GM19455 (cell line): ENCODE results near the gene ITLN2.
"Not testable (repeated sequence)": the region's sequence is repeated elsewhere in the genome, so short reads cannot be mapped to it uniquely, and the experiment has no call there.

Source experiments
- ATAC-seq: cut with Tn5 transposase; IDR thresholded peaks from one replicate; pipeline ENCODE4 v1.9.1; 2021; ENCODE audit not compliant: unreplicated experiment

The ITLN2 gene

DNA sequence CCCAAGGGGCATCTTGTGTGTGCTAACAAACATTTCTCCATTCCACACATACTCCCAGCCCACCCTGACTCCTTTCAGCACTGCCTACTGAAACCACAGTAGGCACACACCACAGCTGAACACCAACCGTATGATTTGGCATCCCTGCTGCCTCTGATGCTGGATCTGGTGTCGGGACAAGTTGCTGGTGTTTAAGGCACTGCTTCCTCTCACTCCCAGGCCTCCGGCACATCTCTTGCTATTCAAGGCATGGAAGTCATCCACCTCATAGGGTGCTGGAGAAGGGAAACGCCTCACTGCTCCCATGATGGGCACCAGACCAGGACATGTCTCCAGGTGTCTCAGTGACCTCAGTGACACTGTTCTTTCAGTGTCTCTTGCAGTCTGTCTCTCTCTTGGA is 2.4 kb upstream of the ITLN2 start:
- no peak for ATAC-seq

DNA sequence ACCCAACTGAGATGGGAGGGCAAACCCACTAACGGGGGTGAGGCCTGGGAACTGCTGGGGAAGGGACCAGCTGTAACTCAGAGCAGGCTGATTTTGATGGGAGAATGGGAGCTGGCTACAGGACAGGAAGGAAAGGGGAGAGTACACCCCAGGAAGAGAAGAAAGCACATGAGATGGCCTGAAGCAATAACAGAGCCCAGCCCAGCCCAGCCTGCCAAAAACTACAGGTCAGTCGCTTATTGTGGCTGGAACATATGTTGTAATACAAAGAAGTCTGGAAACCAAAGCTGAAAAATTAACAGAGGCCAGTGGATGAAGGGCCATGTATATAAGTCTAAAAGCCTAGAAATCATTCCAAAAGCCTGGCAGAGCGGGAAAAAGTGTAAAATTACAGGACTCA is 1.6 kb downstream of the ITLN2 start:
- no peak for ATAC-seq

DNA sequence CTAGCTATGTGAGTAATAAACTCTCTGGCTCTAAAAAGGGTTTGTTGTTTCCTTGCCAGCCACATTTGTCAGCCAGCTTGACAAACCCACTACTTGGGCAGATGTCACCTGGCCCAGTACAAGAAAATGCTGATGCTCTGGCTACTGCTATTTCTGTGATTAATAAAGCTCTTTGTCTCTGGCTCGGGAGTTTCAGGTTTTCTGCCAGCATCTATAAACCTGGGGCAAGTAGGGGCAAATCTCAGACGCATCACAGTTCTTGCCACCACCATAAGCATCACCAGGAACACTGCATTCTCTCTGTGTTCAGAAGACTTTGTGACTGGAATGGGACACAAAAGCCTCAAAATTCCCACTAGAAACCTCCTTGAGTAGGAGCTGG is 2.5 kb downstream of the ITLN2 start:
- no peak for ATAC-seq

DNA sequence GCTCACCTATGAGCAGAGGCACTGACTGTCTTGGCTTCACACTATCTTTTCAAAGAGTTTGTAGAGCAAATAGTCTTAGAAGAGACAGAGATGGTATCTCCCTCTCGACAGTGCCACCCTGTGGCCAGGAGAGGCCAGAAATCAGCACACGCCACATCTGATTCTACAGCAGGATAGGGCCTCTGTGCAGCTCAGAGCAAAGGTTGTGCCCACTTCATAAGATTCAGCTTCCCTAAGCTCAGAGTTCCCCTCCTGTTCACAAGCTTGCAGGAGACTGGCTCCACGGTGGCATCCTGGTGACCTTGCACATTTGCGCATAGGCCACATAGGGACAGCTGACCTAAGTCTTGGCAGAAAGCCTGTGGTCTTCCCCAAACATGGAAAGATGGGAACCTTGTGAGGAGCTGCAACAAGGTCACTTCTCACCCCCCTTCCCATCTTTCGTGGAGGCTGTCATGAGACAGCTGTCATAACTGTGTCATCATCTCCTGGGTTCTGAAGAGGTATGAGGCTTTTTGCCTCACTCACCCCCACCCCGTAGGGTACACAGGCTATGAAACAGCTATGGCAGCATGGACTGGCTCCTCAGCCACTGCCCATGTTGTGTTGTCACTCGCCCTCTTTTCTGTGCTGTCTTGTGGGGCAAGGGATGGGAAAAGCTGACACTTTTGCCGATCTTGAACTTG is 3.0 kb downstream of the ITLN2 start:
- ATAC-seq = no peak

DNA sequence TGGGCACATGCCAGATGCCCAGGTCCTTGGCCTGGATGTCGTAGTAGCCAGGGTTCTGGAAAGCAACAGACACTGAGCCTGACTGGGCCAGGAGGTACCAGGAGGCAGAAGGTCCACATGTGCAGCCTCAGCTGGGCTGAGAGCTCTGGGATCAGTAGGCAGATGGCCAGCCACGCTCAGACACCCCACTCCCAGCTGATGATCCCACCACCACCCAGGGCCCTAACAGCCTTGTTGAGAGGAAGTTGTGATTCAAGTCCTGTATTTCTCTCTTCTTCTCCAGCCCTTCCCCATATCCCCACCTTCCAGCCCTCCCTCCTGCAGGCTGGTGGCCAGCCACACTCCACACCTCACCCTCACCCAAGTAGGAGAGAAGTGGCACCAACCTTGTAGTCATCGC is 4.0 kb downstream of the ITLN2 start:
- no peak for ATAC-seq

DNA sequence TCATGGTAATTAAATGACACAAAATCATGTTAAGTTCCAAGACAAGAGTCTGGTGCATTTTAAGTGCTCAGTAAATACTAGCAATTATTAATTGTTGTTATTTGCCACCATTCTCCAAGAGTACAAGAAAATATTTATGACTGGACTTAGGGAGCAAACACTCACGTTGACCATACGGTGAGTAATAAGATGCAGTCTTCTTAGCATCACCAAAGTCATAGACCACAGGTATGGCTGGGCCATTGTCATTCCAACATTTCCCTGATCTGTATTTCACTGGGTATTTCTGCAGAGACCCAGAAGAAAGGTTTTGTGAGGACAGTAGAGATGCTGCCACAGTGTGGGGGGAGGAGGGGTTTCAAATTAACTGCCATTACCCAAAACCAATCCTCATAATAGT is 4.7 kb downstream of the ITLN2 start:
- ATAC-seq = no peak

DNA sequence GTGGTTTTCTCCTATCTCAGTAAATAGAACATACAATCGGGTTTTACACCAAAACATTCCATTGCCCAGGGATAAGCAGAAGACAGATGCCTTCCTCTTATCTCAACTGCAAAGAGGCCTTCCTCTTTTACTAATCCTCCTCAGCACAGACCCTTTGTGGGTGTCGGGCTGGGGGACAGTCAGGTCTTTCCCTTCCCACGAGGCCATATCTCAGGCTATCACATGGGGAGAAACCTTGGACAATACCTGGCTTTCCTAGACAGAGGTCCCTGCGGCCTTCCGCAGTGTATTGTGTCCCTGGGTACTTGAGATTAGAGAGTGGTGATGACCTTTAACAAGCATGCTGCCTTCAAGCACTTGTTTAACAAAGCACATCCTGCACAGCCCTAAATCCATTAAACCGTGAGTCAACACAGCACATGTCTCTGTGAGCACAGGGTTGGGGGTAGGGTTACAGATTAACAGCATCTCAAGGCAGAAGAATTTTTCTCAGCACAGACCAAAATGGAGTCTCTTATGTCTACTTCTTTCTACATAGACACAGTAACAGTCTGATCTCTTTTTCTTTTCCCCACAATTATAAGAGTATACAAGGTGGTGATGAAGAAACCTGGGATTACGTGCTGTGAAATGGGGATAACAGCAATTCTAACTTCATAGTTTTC is 5.3 kb downstream of the ITLN2 start:
- not testable (repeated sequence) for ATAC-seq

DNA sequence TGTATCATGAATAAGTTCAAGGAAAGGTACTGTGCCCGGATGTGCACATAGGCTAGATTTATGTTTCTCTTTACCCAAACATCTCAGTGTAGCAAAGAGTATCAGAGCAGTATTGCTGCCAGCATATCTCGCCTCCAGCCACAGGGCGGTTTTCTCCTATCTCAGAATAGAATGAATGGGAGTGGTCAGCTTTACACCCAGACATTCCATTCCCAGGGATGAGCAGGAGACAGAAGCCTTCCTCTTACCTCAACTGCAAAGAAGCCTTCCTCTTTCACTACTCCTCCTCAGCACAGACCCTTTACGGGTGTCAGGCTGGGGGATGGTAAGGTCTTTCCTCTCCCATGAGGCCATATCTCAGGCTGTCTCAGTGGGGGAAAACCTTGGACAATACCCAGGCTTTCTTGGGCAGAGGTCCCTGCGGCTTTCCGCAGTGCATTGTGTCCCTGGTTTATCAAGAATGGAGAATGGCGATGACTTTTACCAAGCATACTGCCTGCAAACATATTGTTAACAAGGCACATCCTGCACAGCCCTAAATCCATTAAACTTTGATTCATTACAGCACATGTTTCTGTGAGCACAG is 7.3 kb downstream of the ITLN2 start:
- not testable (repeated sequence) for ATAC-seq

DNA sequence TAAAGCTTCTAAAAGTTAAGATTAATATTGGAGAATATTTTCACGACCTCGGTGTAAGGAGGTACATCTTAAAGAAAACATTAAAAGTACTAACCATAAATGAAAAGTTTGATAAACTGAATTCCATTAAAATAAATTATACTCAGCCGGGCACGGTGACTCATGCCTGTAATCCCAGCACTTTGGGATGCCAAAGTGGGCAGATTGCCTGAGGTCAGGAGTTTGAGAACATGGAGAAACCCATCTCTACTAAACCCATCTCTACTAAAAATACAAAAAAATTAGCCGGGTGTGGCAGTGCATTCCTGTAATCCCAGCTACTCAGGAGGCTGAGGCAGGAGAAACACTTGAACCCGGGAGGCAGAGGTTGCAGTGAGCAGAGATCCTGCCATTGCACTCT is 8.7 kb downstream of the ITLN2 start:
- not testable (repeated sequence) for ATAC-seq

DNA sequence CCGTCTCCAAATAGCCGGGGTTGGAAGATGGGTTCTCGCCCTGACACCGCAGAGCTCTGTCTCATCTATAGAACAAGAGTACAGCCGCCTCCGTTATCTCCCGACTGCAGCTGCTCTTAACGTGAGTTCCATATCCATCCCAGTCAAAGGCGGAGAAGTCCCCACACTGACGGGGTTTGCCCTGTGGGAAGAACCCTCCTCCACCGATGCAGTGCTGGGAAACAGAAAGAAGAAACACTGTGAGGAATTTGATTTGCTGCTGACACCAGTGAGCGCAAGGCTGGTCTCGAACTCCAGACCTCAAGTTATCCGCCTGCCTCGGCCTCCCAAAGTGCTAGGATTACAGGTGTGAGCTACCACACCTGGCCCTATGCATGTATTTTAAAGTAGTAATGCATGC is 9.5 kb downstream of the ITLN2 start:
- no peak for ATAC-seq

DNA sequence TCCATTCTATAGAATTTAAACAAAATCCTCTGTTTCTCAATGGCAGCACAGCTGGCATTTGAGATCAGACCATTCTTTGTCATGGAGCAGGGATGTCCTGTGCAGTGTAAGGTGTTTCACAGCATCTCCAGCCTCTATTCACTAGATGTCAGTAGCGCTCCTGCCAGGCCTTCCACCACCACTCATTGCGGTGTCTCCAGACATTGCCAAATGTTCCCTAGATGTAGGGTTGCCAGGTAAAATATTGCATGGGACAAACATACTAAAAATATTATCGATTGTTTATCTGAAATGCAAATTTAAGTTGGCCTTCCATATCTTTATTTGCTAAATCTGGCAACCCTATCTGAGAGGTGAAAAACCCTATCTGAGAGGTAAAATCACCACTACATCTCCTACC is 11.7 kb downstream of the ITLN2 start:
- no peak for ATAC-seq

DNA sequence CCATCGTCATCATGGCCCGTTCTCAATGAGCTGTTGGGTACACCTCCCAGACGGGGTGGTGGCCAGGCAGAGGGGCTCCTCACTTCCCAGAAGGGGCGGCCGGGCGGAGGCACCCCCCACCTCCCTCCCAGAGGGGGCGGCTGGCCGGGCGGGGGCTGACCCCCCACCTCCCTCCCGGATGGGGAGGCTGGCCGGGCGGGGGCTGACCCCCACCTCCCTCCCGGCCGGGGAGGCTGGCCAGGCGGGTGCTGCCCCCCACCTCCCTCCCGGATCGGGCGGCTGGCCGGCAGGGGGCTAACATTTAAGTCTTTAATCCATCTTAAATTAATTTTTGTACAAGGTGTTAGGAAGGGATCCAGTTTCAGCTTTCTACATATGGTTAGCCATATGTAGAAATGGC is 17.9 kb downstream of the ITLN2 start:
- ATAC-seq = not testable (repeated sequence)

DNA sequence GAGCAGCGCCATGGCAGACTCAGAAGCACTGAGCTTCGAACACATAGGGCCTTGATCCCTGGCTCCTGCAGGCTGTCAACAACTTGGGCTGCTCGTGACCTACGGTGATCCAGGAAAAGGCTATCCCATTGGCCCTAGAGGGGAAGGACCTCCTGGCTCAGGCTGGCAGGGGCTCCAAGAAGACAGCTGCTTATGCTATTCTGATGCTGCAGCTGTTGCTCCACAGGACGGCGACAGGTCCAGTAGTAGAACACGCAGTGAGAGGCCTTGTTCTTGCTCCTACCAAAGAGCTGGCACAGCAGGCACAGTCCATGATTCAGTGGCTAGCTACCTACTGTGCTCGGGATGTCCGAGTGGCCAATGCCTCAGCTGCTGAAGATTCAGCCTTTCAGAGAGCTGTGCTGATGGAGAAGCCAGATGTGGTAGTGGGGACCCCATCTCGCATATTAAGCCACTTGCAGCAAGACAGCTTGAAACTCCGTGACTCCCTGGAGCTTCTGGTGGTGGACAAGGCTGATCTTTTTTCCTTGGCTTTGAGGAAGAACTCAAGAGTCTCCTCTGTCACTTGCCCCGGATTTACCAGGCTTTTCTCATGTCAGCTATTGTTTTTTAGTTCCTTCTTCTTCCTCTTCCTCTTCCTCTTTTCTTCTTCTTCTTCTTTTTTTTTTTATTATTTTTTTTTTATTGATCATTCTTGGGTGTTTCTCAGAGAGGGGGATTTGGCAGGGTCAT is 18.9 kb downstream of the ITLN2 start:
- no peak for ATAC-seq

DNA sequence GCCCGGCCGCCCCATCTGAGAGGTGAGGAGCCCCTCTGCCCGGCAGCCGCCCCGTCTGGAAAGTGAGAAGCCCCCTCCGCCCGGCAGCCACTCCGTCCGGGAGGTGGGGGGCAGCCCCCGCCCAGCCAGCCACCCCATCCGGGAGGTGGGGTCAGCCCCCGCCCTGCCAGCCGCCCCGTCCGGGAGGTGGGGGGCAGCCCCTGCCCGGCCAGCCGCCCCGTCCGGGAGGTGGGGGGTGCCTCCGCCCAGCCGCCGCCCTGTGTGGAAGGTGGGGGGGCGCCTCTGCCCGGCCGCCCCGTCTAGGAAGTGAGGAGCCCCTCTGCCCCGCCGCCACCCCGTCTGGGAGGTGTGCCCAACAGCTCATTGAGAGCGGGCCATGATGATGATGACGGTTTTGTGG is 21.3 kb downstream of the ITLN2 start:
- not testable (repeated sequence) for ATAC-seq

DNA sequence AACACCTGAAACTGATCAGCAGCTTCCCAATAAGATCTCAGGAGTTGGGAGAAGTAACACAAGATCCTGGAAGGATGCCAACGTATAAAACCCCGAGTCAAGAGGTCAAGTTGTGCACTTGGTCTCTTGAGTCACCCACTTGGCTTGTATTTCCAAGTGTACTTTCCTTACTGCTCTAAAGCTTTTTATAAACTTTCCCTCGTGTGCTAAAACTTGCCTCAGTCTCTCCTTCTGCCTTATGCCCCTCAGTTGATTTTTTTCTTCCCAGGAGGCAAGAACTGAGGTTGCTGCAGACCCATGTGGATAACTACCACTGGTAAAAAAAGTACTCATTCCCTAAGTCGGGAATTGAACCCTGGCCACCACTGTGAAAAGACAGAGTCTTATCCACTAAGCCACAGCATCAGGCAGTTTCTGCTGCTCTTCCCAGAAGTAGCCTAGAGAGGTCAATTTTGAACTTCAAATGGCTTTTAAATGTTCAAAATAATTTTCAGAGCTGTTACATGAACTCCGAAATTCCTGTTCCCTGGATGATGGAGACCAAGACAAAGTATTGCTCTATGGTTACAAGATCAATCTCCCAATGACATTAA is 28.9 kb downstream of the ITLN2 start:
- no peak for ATAC-seq

DNA sequence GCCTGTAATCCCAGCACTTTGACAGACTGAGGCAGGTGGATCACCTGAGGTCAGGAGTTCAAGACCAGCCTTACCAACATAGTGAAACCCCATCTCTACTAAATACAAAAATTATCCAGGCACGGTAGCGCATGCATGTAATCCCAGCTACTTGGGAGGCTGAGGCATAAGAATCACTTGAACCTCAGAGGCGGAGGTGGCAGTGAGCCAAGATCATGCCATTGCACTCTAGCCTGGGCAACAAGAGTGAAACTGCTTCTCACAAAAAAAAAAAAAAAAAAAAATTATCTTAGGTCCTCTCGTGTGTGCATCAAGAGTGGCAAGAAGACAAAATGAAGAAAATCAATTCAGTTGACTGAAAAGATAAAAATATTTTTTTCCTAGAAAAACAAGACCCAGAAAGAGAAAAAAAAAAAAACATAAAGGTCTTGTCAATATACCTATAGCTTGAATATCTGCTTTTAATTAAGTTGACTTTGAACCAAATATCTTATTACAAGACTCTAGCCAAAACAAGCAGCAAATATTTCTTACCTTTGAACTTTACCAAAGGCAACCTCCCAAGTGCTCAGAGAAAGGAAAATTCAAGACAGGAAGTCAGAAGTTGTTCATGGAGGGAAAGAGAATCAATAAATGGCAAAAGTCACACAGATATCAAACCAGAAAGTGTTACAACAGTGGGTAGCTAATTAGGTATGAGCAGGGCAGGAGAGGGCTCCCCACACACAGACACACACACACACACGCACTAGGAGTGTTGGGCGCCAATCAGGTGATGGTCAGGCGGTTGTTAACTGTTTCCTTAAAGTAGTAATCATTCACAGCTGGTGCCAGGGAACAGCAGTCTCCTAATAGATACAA is 29.6 kb downstream of the ITLN2 start:
- ATAC-seq = no peak

DNA sequence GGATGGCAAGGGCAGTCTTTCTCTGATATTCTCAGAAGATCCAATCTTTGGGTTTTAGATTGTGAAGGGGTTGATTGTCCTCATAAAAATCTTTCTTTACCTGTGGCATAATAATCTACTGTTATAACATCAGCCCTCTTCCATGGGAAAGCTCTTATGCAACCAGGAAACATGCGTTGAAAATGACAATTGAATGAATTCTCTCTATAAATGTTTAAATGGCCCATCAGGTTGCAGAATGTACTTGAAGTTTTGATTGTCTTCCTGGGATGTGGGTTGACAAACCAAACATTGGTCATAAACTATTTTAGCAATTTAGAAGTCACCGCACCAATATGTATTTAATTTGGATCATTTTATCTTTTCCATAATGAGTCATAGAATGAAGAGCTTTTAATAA is 37.9 kb downstream of the ITLN2 start:
- ATAC-seq = no peak

DNA sequence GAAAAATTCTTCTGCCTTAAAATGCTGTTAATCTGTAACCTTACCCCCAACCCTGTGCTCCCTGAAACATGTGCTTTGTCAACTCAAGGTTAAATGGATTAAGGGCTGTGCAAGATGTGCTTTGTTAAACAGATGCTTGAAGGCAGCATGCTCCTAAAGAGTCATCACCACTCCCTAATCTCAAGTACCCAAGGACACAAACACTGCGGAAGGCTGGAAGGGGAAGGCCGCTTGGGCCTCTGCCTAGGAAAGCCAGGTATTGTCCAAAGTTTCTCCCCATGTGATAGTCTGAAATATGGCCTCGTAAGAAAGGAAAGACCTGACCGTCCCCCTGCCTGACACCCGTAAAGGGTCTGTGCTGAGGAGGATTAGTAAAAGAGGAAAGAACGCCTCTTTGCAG is 41.4 kb downstream of the ITLN2 start:
- not testable (repeated sequence) for ATAC-seq

DNA sequence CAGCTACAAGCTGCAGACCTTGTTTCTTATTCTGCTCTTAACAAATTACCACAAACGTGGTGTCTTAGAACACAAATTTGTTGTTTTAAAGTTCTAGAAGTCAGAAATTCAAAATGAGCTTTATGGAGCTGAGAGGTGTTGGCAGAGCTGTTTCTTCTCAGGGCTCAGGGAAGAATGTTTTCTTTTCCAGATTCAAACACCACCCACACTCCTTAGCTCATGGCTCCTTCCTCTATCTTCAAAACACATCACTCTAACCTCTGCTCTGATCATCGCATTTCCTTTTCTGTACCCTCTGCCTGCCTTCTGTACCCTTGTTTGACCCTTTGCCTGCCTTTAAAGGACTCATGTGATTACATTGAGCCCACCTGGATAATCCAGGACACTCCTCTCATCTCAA is 42.7 kb downstream of the ITLN2 start:
- ATAC-seq = no peak

DNA sequence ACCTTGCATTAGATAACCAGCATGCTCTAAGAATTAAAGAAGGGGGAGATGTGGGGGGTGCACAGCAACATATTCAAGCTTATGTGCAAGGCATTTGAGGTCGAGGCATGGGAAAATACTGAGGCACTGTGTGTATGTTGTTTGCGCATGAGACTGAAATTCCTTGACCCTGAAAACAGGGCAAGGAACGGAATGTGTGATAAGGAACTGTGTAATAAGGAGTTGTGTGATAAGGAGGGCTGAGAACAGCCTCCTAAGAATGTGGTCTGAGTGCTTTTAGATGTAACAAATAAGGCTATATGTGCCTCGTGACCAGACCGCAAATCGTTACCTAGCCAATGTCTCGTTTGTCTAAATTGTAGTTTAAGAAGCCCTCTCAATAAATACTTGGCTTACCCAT is 43.2 kb downstream of the ITLN2 start:
- no peak for ATAC-seq
